Upper lobe of left lung (tissue), 4 donors: Measurements from ENCODE around the gene POLK.

Experiments used
- CTCF ChIP-seq, 6 experiments: fragments of 450-650 bp in 4 of 6; fragments of 200-600 bp in 2 of 6; sonication (generic) in 2 of 6; IDR thresholded peaks; one replicate each; pipeline ENCODE4 v1.5.1; 2016 to 2019; ENCODE audit warnings: antibody characterized with exemption in 6 of 6
- EP300 ChIP-seq, 4 donors: sonication (generic); formaldehyde crosslinking; IDR thresholded peaks; one replicate each; pipeline ENCODE4 v1.5.1; 2017; ENCODE audit warnings: antibody characterized with exemption in 4 of 4, control low read depth in 2 of 4
- POLR2A ChIP-seq, 4 donors: fragments of 450-650 bp; IDR thresholded peaks; one replicate each; pipeline ENCODE4 v1.5.1; 2016 to 2017; ENCODE audit warnings: antibody characterized with exemption in 4 of 4, mild to moderate bottlenecking in 2 of 4
- POLR2AphosphoS5 ChIP-seq, 2 donors: sonication (generic); formaldehyde crosslinking; IDR thresholded peaks; one replicate each; pipeline ENCODE4 v1.5.1; 2017; ENCODE audit warnings: antibody characterized with exemption in 2 of 2

- TF ChIP-seq CTCF (IDR thresholded peaks at IDR 0.05) (no peak), POLR2A (IDR thresholded peaks at IDR 0.05) (no peak), POLR2AphosphoS5 (IDR thresholded peaks at IDR 0.05) (no peak), EP300 (IDR thresholded peaks at IDR 0.05) (no peak)
Measured at GRCh38 chr5:75523275-75523674, 11.6 kb downstream of the POLK start.
